ENCODE data around the gene FBXW5.

FBXW5 gene

GRCh38 chr9:136902259-136902821, 42.2 kb downstream of the FBXW5 start:
- peak; percentile 92 for DNase-seq

GRCh38 chr9:136901516-136902258, 42.9 kb downstream of the FBXW5 start:
- DNase-seq: peak; percentile 80

GRCh38 chr9:136900988-136901515, 43.5 kb downstream of the FBXW5 start:
- no peak for DNase-seq

GRCh38 chr9:136900556-136900955, 44.0 kb downstream of the FBXW5 start:
- DNase-seq: no peak

- no peak for DNase-seq
Measured at GRCh38 chr9:136899196-136899595, 45.3 kb downstream of the FBXW5 start.

- no peak for DNase-seq
Measured at GRCh38 chr9:136898483-136899100, 45.9 kb downstream of the FBXW5 start.

- no peak for DNase-seq
Measured at GRCh38 chr9:136896027-136896426, 48.5 kb downstream of the FBXW5 start.

- DNase-seq: no peak
Measured at GRCh38 chr9:136890661-136891060, 53.9 kb downstream of the FBXW5 start.
